ENCODE data around the gene GSC2. TPM values are rescaled to one million over a fixed set of nuclear protein-coding genes. Genes with fewer than 3 reads are reported as not detected.

GSC2 gene
- total RNA-seq, 1 donor from 2014 or later: not detected

DNA sequence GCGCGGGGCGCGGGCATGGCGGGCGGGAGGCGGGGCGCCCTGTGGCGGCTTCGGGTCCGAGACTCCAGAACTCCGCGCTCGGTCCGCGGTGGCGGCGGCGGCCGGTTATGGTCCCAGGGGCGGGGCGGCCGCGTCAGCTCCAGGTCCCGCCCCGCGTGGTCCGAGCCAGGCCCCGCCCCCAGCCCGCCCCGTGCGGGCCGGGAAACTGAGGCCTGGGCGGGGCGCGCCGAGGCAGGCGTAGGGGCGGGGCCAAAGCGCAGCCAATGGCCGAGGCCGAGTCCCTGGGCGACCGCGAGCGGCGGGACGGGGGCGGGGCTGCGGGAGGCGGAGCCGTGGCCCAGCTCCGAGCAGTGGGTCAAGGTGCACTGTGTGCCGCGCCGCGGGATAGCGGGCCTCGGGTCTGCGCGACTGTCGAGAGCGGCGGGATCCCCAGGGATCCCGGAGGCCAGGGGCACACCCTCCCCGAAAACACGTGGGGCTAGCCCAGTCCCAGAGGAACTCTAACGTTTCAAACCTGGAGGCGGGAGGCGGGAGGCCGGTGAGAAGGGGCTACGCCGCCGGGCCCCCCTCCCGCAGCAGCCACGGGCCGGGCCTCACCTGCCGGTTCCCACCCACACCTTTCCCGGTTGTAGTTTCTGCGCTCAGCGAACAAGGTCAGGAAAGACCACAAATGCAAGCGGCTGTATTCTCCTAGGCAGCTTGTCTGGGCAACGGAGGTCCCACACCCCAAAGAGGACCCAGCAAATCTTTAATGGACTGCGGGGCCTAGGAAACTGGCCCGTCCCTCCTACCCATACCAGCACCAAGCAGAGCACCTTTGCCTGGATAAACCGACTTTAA is 28.8 kb upstream of the GSC2 start, which contains the start of gene SLC25A1:
Gene SLC25A1, minus strand, starts transcription at position 80 of the 840 bp plus-strand sequence. Its CDS starts 63 bp downstream, at position 17.
- intact Hi-C loops (cut with micrococcal nuclease): loop anchor here (1.0 to 2.0 kb wide), 8 partner anchors 35 to 451 kb away; partner anchors contain the start of genes C22orf39, CDC45, CLTCL1 and DGCR2

DNA sequence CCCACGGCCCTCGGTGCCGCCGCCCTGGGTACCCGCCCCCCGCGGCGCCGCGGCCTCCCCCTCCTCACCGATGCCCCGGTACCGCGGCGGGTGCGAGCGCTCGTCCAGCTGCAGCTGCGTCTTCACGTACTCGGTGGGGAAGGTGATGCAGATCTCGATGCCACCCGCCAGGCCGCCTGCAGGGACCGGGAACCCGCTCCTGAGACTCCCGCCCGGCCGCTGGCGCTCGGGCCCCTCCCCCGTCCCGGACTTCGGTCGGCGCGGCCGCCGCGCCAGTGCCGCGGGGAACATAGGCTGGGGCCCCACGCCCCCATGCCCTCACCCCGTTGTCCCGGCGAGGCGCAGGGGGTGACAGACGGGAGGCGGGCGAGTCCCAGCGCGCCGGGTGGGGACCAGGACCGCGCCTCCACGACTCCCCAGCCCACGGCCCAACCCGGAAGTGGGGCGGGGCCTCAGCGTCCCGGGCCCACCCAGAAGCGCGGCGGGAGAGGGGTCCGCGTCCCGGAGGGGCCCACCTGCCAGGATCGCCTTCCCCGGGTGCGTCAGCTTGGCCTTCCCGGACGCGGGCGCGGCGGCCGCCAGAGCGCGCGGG is 28.1 kb upstream of the GSC2 start:
- intact Hi-C loops (cut with micrococcal nuclease): loop anchor here (1.0 to 2.0 kb wide), 3 partner anchors 56 to 301 kb away; partner anchors contain the start of genes CDC45, DGCR2 and UFD1

DNA sequence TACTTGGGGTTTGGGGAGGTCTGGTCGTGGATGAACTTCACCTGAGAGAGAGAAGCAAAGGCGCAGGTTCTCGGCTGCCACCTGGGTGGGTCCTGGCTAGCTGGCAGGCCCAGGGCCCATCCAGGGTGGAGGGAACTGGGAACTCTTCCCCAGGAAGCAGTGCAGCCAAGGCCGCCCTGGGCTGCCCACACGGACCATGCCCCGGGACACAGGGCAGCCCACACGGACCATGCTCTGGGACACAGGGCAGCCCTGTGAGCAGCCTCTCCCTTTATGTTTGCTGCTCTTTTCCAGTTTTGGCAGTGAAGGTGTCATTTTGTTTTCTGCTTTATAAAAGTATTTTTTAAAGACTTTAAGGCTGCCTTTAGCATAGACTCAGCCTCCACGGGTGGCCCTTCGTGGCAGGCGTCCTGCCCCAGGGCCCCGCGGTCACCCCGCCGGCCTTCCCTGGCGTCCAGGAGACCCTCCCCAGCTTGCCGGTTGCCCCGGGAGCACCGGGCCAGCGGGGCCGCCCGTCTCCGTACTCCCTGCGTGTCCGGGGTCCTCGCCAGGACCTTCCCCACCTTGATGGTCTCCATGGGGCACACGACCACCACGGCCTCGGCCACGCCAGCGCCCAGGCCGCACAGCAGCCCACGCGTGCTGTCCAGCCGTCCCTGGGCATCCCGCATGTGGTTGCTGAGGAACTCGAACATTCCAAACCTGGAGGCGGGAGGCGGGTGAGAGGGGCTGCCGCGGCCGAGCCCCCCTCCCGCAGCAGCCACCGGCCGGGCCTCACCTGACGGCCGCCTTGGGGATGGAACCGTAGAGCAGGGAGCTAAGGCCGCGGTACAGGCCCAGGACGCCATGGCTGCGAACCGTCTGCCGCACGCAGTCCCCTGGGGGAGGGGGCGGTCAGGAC is 27.3 kb upstream of the GSC2 start:
- intact Hi-C loops (cut with micrococcal nuclease): loop anchor here (1.0 to 2.0 kb wide), 3 partner anchors 55 to 302 kb away; partner anchors contain the start of genes CDC45, DGCR2 and UFD1

DNA sequence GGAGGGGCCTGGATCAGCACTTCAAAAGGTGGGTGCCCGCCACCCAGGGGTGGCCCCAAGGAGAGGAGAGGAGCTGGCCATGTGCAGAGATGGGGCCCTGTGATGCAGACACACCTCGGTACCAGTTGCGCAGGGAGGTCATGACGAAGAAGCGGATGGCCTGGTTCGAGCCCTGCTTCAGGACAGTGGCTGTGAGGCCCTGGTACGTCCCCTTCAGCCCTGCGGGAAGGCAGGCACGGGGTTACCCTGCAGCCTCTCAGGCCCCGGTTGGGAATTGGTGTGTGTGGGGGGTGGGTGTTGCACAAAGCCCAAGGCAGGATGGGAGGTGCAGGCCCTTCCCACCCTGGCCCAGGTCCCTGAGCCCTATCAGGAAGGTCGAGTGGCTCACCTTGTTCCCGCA is 26.6 kb upstream of the GSC2 start:
- intact Hi-C loops (cut with micrococcal nuclease): no loop called here

DNA sequence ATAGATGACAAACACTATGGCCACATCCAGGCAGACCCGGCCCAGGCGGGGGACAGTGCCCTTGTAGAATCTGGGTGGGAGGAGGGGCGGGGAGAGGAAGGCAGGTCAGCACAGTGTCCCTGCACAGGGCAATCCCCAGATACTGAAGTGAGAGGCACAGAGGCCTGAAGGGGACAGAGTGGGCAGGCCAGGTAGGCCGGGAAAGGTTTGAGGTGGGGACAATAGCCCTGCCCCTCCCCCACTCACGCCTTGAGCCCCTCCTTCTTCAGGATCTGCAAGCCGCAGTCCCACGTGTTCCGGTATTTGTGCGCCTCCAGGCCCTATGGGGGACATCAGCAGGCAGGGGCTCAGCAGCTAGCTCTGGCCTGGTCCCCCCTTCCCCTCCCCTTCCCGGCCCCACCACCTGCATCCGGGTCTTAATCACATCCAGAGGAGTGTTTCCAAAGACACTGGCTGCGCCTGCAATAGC is 26.1 kb upstream of the GSC2 start:
- intact Hi-C loops (cut with micrococcal nuclease): no loop called here

DNA sequence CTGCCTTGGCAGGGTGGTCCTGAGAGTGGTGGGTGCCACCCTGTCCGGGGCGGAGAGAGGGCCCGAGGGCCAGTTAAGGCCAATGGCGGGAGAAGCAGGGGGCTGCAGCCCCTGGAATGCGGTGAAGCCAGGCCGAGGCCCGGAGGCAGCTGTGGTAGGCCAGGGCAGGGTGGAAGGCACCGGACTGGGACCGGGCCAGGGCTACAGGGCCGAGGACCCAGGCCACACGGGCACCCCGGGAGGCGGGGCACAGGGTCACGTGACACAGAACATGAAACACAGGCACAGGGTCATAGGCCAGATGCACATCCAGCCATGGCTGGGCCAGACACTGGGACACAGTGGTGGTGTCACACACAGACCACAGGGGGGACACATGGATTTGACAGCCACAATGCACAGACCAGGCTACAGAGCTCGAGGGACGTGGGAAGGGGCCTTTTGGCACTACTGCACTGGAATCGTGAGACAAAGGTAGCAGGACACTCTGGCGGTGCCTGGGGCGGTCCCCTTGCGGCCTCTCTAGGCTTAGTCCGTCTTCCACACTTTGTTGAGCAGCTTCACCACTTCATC is 25.6 kb upstream of the GSC2 start:
- intact Hi-C loops (cut with micrococcal nuclease): no loop called here

DNA sequence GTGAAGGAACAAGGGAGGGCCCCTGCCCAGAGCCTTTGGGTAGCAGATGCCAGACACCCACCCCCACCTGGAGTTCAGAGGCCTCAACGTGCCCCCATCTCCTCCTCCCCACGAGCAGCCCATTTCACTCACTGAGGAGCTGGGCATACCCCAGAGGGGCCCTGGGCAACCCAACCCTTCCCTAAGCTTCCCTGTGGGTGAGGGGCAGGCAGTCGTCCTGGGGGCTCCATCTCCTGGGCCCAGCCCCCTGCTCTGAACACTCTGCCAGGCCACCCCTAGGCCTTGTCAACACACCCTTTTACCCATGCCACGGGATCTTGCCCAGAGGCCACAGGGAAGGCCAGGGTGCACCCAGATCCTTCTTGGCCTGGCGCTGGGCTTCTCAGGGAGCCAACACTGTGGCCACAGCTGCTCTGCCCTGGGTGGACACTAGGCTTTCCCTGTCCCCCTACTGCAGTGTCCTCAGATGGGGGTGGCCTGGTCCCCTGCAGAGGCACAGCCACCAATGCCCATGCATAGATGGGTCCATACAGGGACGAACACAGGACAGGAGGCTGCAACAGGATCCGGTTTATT is 25.0 kb upstream of the GSC2 start:
- intact Hi-C loops (cut with micrococcal nuclease): no loop called here

DNA sequence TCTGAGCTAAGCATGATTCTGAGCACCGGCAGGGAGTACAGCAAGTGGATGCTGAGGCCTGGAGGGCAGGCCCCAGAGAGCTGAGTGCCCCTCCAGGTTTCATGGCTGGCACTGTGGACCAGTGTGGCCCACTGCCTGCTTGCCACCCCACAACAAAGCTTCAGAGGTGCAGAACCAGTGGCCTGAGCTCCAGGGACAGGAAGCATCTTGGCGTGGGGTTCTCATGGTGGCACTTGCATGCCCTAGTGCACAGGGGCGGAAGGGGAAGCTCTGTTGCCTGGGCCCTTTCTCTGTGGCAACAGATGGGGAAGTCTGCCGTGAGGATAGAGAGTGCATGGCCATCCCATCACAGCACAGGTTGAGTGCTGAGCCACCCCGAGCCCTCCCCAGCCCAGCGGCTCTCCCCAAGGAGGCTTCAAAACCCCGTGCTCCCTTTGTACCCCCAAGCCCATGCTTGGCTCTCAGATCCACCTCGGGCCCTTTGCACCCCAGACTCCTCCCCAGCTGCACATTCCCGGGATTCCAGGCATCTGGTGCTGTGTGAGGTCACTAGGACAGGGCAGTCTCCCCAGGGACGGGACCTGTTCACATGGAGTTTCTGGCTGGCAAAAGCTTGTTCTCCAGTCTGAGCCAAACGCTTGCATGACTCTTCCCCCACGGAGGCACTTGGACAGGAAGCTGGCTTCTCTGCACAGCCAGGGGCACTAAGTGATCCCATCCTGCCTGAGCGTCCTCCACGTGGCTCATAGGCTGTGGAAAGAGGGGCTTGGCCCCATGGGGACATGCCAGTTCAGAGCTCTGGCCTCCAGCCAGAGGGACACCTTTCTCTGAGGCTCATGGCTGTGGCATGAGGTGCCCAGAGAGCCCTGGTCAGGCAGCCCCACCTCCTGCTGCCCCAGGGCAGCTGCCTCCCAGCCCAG is 24.3 kb upstream of the GSC2 start:
- intact Hi-C loops (cut with micrococcal nuclease): no loop called here

DNA sequence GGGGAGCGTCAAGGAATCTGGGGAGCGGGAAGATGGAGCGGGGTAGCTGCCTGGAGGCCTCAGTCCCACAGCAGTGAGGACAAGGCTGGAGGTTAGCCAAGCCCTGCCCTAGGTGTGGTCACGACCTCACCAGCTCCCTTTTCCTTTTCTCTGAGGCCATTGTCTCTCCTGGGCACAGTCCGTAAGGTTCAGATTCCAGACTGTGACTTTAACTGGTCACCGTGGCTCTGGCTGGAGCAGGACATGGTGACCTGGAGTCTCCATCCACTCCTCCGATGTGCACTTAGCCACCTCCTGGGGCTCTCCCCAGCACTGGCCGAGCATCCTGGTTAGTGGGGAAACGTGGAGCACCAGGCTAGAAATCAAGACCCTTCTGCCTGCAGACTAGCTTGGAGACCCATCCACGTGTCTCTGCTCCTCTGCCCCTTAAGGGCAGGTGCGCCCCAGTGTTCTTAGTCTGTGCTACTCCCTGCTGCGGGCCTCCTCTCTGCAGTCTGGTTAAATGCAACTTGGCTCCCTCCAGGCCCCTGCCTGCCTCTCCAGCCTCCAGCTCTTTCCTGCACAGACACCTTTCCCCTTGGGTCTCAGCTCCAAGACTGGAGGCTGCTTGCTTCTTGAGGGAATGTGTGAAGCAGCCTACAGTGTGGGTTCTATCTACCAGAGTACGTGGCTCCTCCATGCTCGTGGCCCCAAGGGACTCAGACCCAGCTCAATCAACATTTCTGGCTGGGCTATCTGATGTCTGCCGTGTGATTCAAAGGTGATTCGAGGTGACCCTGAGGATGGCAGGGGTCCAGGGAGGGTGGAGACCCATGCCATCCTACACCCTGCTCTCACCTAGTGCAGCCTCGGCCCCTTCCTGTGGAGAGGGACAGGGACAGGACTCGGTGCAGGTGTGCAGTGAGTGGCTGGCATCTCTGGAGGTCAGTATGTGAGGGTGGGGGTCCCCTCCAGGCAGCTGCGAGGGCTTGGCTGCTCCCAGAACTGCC is 23.2 kb upstream of the GSC2 start:
- intact Hi-C loops (cut with micrococcal nuclease): no loop called here

DNA sequence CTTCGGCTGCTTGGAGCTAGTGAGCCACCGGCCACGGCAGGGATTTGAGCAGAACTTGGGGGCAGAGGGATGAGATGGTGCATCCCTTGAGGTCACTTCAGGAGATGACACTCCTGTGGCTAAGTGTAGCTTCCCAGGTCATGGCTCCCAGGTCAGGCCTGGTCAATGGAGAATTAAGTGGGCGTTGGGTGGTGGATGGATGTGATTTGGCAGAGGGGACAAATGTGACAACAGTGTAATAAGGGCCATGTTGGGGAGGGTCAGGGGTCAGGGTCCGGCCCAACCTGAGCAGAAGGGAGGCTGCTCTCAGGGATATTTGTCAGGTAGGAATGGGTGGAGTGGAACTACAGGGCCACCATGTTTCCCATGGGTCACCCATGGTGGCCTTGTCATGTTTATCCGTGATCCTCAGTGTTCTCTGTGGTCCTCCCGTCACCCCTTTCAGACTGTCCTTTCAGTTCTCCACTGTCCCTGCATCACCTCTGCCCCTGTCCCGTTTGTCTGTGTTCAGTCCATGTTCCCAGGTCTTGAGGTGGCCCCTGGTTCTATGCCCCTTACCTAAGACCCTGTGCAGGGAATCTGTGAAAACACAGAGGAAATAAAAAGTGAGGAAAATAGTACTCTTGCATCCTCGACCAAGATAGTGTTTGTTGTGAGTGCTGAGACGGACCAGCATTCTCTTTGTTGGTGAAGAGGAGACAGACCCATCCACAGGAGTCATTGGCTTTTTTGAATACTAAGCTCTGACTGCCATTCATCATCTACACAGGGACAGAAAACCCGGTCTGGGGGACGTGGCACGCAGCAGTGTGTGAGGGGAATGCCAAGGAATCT is 22.3 kb upstream of the GSC2 start:
- intact Hi-C loops (cut with micrococcal nuclease): no loop called here

DNA sequence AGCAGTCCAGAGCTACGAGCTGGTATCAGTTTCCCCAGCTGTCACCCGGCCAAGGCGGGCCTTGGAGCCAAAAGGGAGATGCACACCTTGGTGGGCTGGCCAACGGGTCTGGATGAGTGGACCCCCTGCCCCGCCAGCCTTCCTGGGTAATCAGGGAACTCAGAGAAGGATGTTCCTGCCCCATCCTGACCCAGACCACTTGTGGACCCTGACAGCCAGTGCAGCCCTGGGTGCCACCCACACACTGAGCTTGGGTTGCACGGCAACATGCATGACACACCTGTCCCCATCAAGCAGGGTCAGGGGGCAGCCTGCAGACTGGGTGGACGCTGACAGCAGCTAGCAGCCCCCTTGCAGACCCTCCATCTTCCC is 19.8 kb upstream of the GSC2 start:
- intact Hi-C loops (cut with micrococcal nuclease): no loop called here

DNA sequence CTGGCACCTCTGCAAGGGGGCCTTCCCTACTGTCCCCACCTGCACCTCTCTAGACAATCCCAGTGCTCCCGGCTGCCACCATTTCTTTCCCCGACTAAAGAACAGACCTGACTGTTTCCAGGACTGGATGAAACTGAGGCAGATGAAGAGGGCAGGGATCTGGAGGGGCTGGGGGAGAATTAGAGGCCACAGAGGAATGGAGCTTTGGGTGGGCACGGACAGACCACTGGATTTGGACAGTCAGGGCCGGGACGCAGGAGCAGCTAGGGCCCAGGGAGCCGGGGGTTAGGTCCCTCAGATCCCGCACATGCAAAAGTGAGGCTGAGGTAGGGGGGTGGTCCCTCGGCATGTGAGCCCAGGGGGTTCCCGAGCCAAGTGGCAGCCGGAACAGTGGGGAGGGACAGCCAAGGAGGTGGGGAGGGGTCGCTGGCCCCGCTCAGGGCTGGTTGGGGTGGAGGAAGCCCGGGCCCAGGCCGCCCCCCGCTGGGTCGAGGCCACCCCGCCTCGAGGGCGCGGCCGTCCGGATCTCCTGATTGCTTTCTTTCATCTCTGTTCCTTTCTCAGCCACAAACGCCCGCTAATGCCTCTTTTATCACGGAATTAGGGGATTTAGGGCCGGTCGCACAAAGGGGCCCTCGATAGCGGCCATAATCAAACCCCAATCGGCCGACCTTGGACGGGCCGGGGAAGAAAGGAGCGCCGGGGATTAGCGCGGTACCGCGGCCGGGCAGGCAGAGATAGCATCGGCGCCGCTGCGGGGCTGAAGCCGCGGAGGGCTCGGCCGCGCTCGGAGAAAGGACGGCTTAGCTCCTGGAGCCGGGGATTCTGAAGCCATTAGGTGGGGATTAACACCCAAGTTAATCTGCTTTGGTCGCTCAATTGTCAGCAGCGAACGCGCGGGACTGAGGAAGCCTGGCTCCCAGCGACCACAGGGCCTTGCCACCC is 19.2 kb upstream of the GSC2 start:
- intact Hi-C loops (cut with micrococcal nuclease): no loop called here

DNA sequence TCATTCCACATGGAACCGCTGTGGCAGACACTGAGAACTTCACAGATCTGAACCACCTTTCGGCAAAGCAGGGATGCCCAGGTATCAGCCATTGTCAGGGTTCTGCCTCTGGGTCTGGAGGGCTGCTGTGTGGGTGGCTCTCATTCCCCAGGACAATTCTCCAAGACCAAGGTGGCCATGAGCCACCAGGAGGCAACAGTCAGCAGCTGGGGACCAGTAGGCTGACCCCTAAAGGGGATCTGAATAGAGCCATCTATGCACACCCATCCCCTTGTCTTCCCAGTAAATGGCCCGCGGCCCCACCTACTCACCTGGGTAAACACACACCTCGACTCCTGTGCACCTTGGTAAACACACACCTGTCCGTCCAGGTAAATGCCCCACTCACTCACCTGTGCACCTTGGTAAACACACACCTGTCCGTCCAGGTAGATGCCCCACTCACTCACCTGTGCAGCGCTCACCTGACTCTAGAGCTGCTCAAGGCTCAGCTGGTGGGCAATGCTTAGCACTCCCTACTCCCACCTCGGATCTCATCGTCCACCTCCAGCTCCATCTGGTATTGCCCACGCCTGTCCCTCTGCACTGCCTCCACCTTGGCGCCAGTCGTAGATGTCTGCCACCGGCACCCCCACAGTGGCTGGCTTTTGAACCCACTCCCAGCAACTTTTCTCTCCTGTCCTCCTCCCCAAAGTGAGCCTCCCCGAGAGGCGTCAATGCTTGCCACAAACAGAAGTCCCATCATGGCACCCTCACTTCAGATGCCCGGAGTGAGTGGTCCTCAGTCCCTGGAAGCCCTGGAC is 18.2 kb upstream of the GSC2 start:
- intact Hi-C loops (cut with micrococcal nuclease): no loop called here

DNA sequence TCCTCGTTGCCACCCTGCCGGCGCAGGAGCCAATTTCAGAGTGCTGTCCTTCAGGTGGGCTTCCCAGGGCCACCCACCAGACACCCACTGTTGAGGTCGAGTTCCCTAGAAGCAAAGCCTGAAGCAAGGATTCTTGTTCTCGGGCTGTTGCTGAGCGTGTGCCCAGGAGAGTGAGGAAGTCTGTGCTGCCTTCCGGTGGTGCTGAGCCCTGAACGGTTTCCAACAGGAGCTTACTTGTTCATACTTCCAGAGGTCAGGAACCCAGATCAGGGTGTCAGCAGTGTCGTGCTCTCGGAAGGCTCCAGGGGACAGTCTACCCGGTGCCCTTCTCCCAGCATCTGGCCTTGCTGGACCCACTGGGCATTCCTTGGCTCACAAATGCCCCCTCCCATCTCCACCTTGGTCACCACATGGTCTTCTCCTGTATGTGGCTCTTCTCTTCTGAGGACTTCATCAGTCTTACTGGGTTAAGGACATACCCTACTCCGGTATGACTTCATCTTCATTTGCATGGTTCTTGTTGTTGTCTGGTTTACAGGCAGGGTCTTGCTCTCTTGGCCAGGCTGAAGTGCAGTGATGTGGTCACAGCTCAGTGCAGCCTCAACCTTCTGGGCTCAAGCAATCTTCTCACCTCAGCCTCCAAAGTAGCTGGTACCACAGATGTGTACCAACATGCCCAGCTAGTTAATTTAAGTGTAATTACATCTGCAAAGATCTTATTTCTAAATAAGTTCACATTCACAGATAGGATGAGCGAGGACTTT is 17.2 kb upstream of the GSC2 start:
- intact Hi-C loops (cut with micrococcal nuclease): no loop called here

DNA sequence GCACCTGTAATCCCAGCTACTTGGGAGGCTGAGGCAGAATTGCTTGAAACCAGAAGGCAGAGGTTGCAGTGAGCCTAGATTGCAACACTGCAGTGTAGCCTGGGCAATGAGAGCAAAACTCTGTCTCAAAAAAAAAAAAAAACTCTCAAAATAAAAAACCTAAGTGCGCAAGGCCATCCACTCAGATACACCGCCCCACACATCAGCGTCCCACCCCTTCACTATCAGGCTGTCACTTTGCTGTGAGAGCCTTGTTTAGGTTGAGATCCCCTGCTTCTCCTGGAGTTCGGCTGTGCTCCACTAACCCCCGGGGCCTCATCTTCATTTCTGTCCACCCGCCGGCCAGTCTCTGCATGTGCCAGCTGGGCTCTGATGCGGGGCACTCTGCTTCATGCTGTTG is 16.3 kb upstream of the GSC2 start:
- intact Hi-C loops (cut with micrococcal nuclease): no loop called here
